CD4-positive, alpha-beta T cell (primary cell): ENCODE results near the gene DHPS. TPM values are rescaled to one million over a fixed set of nuclear protein-coding genes. Genes with fewer than 3 reads are reported as not detected.

Experiments used
- ATAC-seq: fragments of 200-7000 bp; cut with Tn5 transposase; one replicate; pipeline ENCODE4 v1.10.0; 2022; ENCODE audit warnings: mild to moderate bottlenecking; ENCODE audit not compliant: poor library complexity
- CTCF ChIA-PET: fragments of 350-600 bp; sonication (Branson Sonifier 250); formaldehyde crosslinking; loops from one replicate; lab custom pipeline; 2021; ENCODE audit warnings: antibody characterized with exemption, inconsistent platforms; lab: Charles Lee
- POLR2A ChIA-PET: fragments of 350-600 bp; sonication (Branson Sonifier 250); formaldehyde crosslinking; loops from one replicate; lab custom pipeline; 2021; ENCODE audit warnings: antibody characterized with exemption, inconsistent platforms; lab: Charles Lee
- DNase-seq, 14 experiments: peaks; one replicate each; pipeline ENCODE4 v3.0.0-alpha.2; 2013 to 2020; ENCODE audit warnings: mixed read lengths in 2 of 14
- H3K27ac ChIP-seq, 2 donors: one replicate each; pipeline versions ENCODE4 v1.5.1 to v1.7.0; 2013; ENCODE audit warnings: low read length in 2 of 2, low read depth in 1 of 2, mild to moderate bottlenecking in 1 of 2
- H3K27me3 ChIP-seq, 2 experiments: 1 replicate in 1 of 2; 2 replicates in 1 of 2; pipeline versions ENCODE4 v1.6.1 to v1.7.0; 2013; ENCODE audit warnings: low read length in 2 of 2, control low read depth in 1 of 2, mild to moderate bottlenecking in 1 of 2, moderate library complexity in 1 of 2; ENCODE audit not compliant: insufficient read depth in 2 of 2, control insufficient read depth in 1 of 2
- H3K36me3 ChIP-seq: one replicate; pipeline ENCODE4 v1.6.1; 2013; ENCODE audit warnings: low read length, control low read depth; ENCODE audit not compliant: insufficient read depth
- H3K4me1 ChIP-seq: one replicate; pipeline ENCODE4 v1.6.1; 2013; ENCODE audit warnings: low read length, control low read depth; ENCODE audit not compliant: insufficient read depth
- H3K4me3 ChIP-seq: one replicate; pipeline ENCODE4 v1.5.1; 2013; ENCODE audit warnings: mild to moderate bottlenecking, low read length, moderate library complexity
- H3K9me3 ChIP-seq, 2 experiments: 1 replicate in 1 of 2; 2 replicates in 1 of 2; pipeline versions ENCODE4 v1.6.1 to v1.7.0; 2013; ENCODE audit warnings: low read length in 2 of 2, mild to moderate bottlenecking in 2 of 2, control low read depth in 1 of 2, moderate library complexity in 1 of 2; ENCODE audit not compliant: control insufficient read depth in 1 of 2, insufficient read depth in 1 of 2
- H3K27ac Mint-ChIP-seq: one replicate; pipeline ENCODE4 v1.8.0; 2020; ENCODE audit warnings: mixed read lengths
- H3K27me3 Mint-ChIP-seq: one replicate; pipeline ENCODE4 v1.8.0; 2021; ENCODE audit warnings: mixed read lengths
- H3K36me3 Mint-ChIP-seq: one replicate; pipeline ENCODE4 v1.8.0; 2021; ENCODE audit warnings: low read depth, mixed read lengths
- H3K4me1 Mint-ChIP-seq: one replicate; pipeline ENCODE4 v1.8.0; 2021; ENCODE audit warnings: low read depth, mixed read lengths
- H3K4me3 Mint-ChIP-seq: one replicate; pipeline ENCODE4 v1.8.0; 2020; ENCODE audit warnings: mild to moderate bottlenecking, mixed read lengths
- H3K9me3 Mint-ChIP-seq: one replicate; pipeline ENCODE4 v1.8.0; 2020; ENCODE audit warnings: mixed read lengths
- intact Hi-C, 2 experiments: fragments of 100-400 bp; cut with DNase I in 1 of 2; cut with micrococcal nuclease in 1 of 2; formaldehyde crosslinking; loops; one replicate each; pipeline versions ENCODE4 v1.15.1 to v1.9.0; 2023 to 2025; cut with DNase I, micrococcal nuclease
- total RNA-seq, 174 experiments: library from RNA in 2 of 174; stranded (reverse) in 2 of 174; gene quantifications; one replicate each; pipeline ENCODE4 v1.2.3 and lab custom pipeline; 2021 to 2026
- TF ChIP-seq, protein P1 (sequence below): fragments of 200-600 bp; IDR thresholded peaks from one replicate; pipeline ENCODE4 v1.8.0; 2022; ENCODE audit warnings: antibody characterized with exemption, mild to moderate bottlenecking

Gene DHPS
- total RNA-seq, 2 experiments from 2014 or later: 112 to 113 TPM

DNA sequence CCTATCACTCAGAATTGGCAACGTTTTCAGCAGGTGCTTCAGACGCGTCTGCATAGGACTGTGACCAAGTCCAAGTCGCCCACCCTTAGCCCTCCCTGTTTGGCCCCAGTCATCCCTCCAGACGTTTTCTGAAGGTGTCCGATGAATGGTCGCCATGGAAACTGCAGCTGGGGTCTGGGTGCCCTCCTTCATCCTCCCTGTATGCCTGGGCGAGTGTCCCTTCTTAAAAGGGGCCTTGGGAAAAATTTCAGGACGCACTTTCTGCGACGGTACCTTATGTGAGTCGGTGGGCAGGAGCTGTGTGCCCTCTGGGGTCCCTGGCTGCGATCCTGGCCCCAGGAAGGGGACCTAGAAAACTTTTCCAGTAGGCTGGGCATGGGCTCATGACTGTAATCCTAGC, 40.2 kb downstream of the DHPS start:
- Mint-ChIP-seq H3K27ac (no peak overlapping the region), H3K4me1 (peaks cover 13% of the 10 kb centered on the region), H3K36me3 (peaks cover 15% of the 10 kb centered on the region), H3K9me3 (no peaks in the 10 kb centered on the region), H3K27me3 (no peaks in the 10 kb centered on the region), H3K4me3 (no peak overlapping the region)
- intact Hi-C loops: loop anchor here (2.0 kb wide), 3 partner anchors 27 to 31 kb away; partner anchors contain the start of genes ZNF490 (in 1 of the 2) and ZNF791 (in 1 of the 2)
- POLR2A ChIA-PET: no interaction called here
- no peak for ATAC-seq
- no peaks in the 10 kb centered on the region for H3K27me3 ChIP-seq
- no peak for DNase-seq
- H3K36me3 ChIP-seq: peaks cover 2% of the 10 kb centered on the region
- no peak overlapping the region for H3K27ac ChIP-seq
- TF ChIP-seq, protein P1, sequence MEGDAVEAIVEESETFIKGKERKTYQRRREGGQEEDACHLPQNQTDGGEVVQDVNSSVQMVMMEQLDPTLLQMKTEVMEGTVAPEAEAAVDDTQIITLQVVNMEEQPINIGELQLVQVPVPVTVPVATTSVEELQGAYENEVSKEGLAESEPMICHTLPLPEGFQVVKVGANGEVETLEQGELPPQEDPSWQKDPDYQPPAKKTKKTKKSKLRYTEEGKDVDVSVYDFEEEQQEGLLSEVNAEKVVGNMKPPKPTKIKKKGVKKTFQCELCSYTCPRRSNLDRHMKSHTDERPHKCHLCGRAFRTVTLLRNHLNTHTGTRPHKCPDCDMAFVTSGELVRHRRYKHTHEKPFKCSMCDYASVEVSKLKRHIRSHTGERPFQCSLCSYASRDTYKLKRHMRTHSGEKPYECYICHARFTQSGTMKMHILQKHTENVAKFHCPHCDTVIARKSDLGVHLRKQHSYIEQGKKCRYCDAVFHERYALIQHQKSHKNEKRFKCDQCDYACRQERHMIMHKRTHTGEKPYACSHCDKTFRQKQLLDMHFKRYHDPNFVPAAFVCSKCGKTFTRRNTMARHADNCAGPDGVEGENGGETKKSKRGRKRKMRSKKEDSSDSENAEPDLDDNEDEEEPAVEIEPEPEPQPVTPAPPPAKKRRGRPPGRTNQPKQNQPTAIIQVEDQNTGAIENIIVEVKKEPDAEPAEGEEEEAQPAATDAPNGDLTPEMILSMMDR: no peak
- H3K4me1 ChIP-seq: peaks cover 13% of the 10 kb centered on the region
- no peak overlapping the region for H3K4me3 ChIP-seq
- CTCF ChIA-PET: interaction anchor here (3.0 kb wide), 1 partner anchor 32 kb away, joined by 22 read pairs; the partner anchor contains the start of genes ZNF490 and ZNF791
- no peaks in the 10 kb centered on the region for H3K9me3 ChIP-seq

DNA sequence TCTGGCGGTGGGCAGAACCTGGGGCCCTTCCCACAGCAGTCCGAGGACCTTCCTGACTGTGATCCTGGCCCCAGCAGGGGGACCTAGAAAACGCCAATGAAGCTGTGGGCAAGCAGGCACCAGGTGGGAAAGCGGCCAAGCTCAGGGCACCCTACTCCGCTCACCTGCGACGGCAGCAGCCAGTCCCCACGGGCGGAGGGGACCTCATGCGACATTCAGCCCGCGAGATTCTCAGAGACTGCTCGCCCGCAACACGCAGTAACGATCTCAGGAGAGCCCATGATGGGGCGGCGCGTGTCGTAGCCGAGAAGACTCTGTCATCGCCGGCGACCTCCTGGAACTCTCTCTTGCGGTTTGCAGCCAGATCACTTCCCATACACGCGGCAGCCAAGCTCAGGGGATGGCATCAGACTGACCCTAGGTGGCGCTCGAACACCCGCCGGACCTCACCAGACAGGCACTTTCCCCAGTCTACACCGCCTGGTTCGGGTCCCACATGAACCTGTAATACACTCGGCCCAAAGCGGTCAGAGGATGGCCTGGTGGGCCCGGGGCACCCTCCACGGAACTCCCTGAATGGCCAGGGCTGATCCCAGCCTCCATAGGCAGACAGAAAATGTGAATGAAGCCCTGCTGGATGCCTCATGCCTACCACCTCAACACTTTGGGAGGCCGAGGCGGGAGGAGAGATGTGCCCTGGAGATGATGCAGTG, 41.6 kb downstream of the DHPS start:
- POLR2A ChIA-PET: interaction anchor here (0.6 to 1.3 kb wide), 11 partner anchors 9 to 154 kb away, joined by 3 to 8 read pairs (median 3); partner anchors contain the start of genes MAN2B1, WDR83, ZNF490 and ZNF791
- Mint-ChIP-seq H3K4me3 (peak overlapping the region; percentile 55), H3K9me3 (no peaks in the 10 kb centered on the region), H3K4me1 (peaks cover 22% of the 10 kb centered on the region), H3K36me3 (peaks cover 10% of the 10 kb centered on the region), H3K27me3 (no peaks in the 10 kb centered on the region), H3K27ac (peak overlapping the region; percentile 71)
- Histone ChIP-seq H3K4me1 (peaks cover 16% of the 10 kb centered on the region), H3K36me3 (peaks cover 2% of the 10 kb centered on the region), H3K27me3 (no peaks in the 10 kb centered on the region), H3K27ac (no peak overlapping the region), H3K9me3 (no peaks in the 10 kb centered on the region), H3K4me3 (peak overlapping the region; percentile 22)
- CTCF ChIA-PET: interaction anchor here (0.6 to 3.0 kb wide), 20 partner anchors 9 to 76 kb away, joined by 3 to 28 read pairs (median 5); partner anchors contain the start of genes DHPS, MAN2B1, WDR83 and ZNF490
- DNase-seq (peak; percentile 72 to 92 (median 80)), ATAC-seq (peak; percentile 72)
- TF ChIP-seq, protein P1: peak; percentile 97
- intact Hi-C loops: loop anchor here (1.0 to 2.0 kb wide), 4 partner anchors 27 to 33 kb away; partner anchors contain the start of genes ZNF490 (in 1 of the 2) and ZNF791 (in 1 of the 2)

DNA sequence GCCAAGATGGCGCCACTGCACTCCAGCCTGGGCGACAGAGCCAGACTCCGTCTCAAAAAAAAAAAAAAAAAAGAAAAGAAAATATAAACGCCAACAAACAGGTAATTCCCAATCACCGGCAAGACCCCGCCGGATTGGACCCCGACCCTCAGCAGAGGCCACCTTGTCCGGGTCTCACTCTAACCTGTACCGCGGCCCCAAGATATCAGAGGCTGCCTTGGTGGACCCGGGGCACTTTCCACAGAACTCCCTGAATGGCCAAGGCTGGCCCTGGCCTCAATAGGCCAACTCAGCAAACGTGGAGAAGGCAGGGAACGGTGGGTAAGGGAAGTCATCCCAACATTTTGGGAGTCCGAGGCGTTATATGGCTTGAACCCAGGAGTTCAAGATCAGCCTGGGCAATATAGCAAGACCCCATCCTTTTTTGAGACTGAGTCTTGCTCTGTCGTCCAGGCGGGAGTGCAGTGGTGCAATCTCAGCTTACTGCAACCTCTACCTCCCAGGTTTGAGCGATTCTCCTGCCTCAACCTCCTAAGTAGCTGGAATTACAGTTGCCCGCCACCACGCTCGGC, 43.0 kb downstream of the DHPS start:
- H3K27me3 ChIP-seq: no peaks in the 10 kb centered on the region
- no peaks in the 10 kb centered on the region for H3K36me3 ChIP-seq
- DNase-seq (no peak), ATAC-seq (no peak)
- no peaks in the 10 kb centered on the region for H3K9me3 Mint-ChIP-seq
- TF ChIP-seq, protein P1: no peak
- no peak overlapping the region for H3K4me3 Mint-ChIP-seq
- peaks cover 18% of the 10 kb centered on the region for H3K4me1 ChIP-seq
- H3K9me3 ChIP-seq: no peaks in the 10 kb centered on the region
- H3K36me3 Mint-ChIP-seq: peaks cover 3% of the 10 kb centered on the region
- intact Hi-C loops: no loop called here
- peaks cover 26% of the 10 kb centered on the region for H3K4me1 Mint-ChIP-seq
- no peaks in the 10 kb centered on the region for H3K27me3 Mint-ChIP-seq
- no peak overlapping the region for H3K27ac ChIP-seq
- ChIA-PET CTCF (interaction anchor here (2.4 kb wide), 1 partner anchor 25 kb away, joined by 28 read pairs; no protein-coding TSS in a partner anchor), POLR2A (no interaction called here)
- no peak overlapping the region for H3K27ac Mint-ChIP-seq
- H3K4me3 ChIP-seq: no peak overlapping the region
